8988T (cell line): ENCODE measurements around the gene LIF.

Source experiments
- DNase-seq: peaks from one replicate; pipeline ENCODE4 v3.0.0; 2011

LIF gene

DNA sequence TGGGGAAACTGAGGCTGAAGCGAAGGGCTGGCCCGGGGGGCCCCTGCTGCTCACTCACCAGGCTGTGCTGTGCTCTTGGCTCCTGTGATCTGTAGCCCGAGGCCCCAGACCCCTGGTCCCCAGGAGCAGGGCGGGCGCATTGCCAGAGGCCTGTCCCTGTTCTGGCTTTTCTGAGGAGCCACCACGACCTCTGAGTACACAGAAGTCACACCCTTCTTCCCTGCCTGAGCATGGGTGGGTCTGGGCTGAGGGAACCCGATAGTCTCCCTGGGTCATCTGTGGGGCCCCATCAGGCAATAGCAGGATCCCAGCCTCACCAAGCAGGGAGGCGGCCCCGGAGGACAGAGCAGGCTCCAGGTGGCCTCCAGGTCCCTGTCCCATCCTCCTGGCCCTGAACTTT lies 37.6 kb upstream of the LIF start:
- no peak for DNase-seq

DNA sequence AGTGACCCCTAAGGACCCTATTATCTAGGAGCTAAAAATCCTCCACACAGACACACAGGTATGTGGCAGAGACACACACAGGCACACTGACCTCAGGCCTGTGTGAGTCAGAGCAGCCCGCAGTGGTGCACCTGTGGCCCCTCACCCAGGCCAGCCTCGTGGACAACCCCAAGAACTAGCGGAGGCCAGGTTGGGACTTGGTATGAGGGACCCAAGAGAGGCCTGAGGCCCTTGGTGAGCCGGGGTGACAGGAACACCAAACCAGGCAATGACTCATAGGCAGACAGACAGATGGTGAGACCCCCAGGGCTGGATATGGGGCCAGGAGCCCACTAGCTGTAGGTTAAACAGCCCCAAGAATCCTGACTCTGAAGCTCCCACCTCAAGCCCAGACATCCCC lies 36.8 kb upstream of the LIF start:
- no peak for DNase-seq

DNA sequence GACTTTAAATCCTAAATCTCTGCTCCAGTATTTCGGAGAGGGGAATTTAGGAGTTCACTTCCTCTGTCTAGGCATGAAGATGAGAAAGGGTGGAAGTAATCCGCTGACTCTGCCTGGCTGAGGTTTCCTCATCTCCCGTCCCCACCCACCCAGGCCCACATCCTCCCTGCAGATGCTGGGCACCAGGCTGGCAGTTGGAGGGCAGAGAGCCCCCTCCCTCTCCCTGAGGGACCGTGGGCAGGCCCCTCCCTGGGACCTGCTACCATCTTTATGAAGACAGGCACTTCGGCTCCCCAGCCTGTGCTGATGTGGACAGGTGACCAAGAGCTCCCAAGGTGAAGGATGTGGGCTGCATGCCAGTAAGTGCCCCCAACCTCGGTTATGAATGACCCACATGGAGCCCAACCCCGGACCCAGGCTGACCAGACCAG lies 36.1 kb upstream of the LIF start:
- DNase-seq, result no peak

GRCh38 chr22:30280505-30280904 lies 33.9 kb upstream of the LIF start:
- no peak for DNase-seq

DNA sequence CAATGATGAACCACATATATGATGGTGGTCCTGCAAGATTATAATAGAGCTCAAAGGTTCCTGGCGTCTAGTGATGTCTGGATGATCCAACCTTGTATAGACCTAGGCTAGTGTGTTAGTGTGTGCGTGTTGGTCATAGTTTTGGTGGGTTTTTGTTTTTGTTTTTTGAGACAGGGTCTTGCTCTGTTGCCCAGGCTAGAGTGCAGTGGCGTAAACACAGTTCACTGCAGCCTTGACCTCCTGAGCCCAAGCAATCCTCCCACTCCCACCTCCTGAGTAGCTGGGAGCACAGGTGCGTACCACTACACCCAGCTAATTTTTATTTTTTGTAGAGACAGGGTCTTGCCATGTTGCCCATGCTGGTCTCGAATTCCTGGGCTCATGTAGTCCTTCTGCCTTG lies 33.4 kb upstream of the LIF start:
- no peak for DNase-seq

GRCh38 chr22:30279046-30279788 lies 32.7 kb upstream of the LIF start:
- DNase-seq, result no peak

DNA sequence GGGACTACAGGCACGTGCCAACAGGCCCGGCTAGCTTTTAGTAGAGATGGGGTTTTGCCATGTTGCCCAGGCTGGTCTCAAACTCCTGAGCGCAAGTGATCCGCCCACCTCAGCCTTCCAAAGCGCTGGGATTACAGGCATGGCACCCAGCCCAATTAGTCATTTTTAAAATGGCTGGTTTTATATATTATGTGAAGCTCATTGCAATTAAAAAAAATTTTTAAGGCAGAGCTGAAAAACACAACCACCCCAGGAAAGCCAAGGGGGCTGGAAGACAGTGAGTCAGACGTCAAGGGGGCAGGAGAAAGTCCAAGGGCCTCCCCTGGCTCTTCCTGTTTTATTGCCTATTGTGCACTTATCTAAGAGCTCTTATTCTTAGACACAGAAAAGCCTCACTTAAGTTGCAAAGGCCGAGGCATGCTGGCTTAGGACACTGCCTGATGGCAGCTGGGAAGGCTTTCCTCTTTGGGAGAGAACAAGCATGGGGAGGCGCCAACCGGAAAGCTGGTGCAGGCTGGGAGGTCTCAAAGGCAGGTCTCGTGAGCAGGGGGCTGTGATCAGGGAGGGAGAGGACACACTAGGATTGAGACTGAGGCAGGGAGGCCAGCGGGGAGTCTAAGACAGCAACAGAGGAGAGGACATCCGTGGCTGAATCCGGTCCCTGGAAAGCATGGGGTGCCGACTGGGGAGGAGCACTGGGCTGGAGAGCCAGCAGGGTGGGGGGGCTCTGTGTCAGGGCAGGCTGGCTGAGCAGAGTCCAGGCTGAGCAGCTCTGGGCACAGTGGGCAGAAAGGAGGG lies 31.2 kb upstream of the LIF start:
- DNase-seq, result no peak

- no peak for DNase-seq
Observed at GRCh38 chr22:30276039-30276438, 29.5 kb upstream of the LIF start.

DNA sequence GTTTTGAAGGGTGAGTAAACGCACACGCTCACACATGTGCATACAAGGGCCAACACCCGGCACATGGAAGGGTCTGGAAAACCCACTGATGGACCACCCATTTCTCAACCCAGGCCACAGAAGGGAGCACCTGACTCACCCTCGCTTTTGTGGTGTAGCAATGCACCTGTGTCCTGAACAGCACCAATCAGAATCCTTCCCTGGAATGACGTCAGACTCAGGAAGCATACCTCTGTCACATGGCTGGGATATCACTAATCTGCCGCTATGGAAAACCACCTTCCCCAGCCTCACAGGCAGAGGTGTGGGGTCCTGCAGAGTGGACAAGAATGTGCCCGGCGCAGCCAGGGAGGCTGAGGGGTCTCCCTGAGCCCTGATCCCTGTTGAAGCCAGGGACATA lies 29.1 kb upstream of the LIF start:
- no peak for DNase-seq

DNA sequence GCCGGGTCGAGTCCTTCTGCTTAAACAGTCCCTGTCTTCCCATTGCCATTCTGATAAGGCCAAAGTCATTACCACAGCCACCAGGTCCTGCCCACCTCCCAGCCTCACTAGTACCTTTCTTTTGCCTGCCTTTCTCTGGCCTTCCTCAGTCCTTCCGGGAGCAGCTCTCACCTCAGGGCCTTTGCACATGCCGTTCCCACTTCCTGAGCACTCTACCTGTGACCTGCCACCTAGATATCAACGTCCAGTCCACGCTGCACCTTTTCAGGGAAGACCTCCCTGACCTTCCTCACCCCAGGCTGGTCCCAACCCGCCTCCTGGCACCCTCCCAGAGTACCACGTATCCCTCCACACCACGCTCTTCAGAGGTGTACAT lies 27.9 kb upstream of the LIF start:
- DNase-seq, result no peak

GRCh38 chr22:30273711-30274436 lies 27.3 kb upstream of the LIF start:
- no peak for DNase-seq

DNA sequence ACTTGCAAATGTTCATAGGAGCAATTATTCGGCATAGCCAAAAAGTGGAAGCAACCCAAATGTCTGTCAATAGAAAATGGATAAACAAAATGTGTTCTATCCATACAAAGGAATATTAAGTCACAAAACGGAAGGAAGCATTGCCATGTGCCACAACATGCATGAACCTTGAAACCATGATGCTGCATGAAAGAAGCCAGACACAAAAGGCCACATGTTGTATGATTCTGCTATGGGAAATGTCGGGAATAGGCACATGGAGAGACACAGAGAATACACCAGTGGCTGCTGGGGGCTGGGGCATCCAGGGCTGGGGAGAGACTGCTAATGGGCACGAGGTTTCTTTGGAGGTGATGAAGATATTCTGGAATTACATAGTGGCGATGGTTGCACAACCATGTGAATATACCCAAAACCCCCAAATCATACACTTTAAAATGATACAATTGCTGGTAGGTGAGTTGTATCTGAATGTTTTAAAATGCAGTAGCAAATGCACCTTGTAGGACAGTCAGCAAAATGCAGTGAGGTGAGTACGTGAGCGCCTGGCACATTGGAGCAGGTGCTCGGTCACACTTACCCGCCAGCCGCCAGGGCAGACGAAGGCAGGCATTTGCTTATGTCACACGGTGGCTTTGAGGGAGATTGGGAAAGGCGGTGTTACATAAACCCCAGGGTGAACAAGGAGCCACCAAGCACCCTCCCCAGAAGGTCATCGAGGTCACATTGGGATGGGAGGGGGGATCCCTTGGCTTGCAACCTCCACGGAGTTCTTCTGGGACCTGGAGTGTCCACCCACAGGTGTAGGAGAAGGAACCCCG lies 26.4 kb upstream of the LIF start:
- no peak for DNase-seq

DNA sequence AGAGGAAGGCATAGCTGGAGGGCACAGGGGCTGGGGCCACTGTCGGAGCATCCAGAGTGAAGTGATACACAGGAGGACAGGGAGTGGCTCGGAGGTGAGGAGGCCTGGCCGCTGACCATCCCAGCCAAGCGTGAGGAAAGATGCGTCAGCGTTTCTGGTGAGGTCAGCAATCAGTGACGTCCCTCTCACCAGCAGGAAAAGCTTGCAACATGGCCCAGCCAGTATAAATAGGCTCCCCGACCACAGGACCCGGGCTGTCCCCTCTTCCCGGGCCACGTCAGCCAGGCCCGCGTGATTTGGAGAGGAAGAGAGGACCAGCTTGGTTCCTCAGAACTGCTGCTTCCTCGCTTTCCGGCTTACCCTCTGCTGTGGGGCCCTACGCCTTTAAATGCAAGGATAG lies 24.3 kb upstream of the LIF start:
- DNase-seq, result no peak

- DNase-seq, result no peak
Observed at GRCh38 chr22:30268331-30268730, 21.8 kb upstream of the LIF start.

DNA sequence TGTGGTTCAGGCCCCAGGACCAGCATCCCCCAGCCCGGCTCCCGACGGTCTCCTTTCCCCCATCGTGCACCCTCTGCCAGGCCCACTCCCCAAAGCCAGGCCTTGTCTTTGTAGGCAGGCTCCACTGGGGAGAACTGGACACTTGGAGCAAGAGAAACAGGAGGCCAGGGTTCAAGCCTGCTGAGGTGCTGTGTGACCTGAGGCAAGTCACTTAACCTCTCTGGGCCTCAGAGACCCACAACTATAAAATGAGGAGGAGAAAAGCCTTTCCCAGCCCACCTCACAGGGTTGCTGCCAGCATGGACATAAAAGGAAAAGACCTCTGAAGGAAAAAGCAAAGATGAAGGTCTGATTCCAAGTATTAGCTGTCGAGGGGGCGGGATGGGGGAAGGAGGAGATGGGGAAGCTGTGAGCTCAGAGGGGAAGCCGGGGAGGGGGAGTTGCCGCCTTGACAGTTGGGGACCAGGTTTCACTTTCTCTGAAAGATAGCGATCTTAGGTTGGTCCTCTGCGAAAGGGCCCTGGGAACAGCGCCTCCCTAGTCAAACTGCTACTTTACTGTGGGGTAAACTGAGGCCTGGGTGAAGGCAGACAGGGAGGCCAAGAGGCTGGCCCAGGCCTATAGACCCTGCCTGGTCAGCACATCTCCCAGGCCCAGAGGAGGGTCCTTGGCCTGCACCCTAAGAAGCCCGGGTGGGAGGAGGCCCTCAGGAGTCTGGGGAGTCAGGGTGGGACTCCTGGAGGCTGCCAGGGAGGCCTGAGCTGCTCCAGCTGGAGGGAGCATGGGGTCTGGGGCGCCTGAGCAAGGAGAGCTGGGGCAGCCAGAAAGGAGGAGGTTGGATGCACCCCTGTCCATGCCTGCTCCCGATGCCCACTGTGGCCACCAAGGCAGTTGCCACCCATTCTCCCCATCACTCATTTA lies 21.1 kb upstream of the LIF start:
- no peak for DNase-seq

DNA sequence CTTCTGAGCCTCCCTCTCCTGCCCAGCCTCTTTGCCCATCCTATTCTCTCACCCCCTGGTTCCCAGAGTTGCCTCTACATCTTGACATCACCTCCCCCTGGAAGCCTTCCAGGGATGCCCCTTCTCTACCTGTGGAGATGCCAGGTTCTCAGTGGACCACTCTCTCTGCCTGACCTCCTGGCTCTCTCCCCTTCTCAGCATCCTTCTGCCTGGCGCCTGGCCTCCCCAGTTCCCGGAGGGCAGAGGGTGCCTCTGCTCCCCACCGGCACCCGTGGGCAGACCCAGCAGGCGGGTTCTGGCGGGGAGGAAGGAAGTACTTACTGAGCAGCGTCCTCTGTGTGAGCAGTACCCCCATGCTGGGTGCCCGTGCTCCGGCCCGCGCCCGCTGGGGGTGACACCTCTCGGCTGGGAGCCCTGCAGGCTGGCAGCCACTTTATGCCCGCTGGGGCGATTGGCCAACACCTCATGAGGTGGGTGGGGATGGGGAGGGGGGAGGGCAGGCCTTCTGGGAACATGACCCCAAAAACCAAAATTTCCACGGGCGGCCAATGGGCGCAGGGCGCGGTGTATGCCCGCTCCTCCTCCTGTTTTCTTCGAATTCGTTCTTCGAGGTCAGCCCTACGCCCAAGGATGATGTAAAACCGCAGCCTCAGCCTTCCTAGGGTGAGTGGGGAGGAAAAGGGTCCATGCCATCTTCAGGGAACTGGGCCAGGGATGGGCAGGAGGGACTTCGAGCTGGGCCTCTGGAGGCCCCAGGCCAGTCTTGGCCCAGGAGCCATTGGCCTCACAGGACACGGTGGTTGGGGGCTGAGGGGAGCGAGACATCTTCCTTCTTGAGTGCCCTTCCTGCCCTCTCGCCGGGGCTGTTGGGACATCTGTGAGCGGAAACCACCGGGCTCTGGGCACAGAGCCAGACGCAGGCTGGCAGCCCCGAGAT lies 20.2 kb upstream of the LIF start, which contains the start of gene OSM:
TSS of gene OSM (minus strand) at position 407 of the 937 bp plus-strand sequence. CDS start at position 355, 52 bp downstream.
- DNase-seq, result no peak

DNA sequence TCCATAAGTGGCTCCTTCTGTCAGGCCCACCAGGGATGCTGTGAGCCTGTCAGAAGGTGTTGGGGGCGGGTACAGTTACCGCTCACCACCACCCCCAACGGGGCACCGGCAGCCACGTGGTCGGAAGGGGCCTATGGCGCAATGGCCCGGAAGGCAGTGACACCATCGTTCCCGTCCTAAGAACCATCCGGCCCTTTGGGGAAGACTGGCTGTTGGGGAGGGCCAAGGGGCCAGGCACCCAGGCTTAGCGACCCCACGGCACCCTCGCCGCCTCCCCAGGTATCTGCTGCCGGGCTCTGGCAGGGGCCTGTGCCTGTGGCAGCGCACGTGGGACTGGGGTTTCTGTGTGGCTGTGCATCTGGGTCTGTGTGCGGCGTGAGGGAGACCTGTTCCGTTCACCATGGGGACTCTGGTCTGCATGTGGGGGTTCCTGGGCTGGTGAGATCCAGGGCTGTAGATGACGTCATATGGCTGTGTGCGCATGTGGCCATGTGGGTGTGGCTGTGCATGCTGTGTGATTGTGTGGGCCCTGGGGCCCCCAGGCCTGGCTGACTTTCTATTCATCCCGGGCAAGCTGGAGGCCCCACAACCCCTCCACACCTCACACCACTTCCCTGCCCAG lies 19.4 kb upstream of the LIF start:
- no peak for DNase-seq

- DNase-seq, result no peak
Observed at GRCh38 chr22:30265131-30265720, 18.7 kb upstream of the LIF start.

DNA sequence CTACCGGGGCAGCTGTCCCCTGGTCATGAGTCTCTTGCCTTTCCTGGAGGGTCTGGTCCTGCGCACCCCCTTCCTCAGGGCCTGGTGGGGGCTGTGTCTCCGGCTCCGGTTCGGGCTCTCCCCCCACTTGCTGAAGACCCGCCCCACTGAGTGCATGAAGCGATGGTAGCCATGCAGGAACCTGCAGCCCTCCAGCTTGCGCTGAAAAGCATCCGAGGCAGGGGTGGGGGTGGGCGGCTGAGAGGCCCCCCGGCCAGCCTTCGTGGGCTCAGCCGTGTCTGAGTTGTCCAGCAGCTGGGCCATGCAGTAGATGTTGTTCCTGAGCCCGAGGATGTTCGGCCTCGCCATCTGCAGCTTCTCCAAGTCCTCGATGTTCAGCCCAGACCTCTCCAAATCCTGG lies 17.3 kb upstream of the LIF start:
- DNase-seq, result no peak
